ENCODE measurements around the gene MADD. TPM values are rescaled to one million over a fixed set of nuclear protein-coding genes. Genes with fewer than 3 reads are reported as not detected.

MADD gene
- total RNA-seq, 1 donor from 2014 or later: 53.7 TPM

DNA sequence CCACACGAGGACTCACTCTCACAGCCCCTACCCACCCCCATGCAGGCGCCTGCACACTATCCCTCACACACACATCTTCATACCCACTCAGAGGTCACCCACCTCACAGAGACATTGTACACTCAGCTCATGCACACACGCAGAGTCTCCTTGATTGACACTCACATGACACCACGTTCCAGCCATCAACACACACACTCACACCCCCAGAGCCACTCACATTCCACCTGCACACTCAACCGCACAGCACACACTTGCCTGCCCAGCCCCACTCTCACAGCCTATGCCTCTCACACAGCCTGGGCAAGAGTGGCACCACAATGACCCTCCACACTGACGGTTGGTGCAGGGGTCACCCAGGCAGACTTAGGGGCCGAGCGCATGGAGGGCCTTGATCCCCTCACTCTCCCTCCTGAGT, 106.2 kb downstream of the MADD start:
- H3K9me3 ChIP-seq: no peaks in the 10 kb centered on the region
- no peak for DNase-seq
- H3K27ac ChIP-seq: peak overlapping the region; percentile 83
- H3K4me3 ChIP-seq: peak overlapping the region; percentile 58
- intact Hi-C loops (cut with DNase I): no loop called here
- no peak for ATAC-seq
- TF ChIP-seq, protein P1, sequence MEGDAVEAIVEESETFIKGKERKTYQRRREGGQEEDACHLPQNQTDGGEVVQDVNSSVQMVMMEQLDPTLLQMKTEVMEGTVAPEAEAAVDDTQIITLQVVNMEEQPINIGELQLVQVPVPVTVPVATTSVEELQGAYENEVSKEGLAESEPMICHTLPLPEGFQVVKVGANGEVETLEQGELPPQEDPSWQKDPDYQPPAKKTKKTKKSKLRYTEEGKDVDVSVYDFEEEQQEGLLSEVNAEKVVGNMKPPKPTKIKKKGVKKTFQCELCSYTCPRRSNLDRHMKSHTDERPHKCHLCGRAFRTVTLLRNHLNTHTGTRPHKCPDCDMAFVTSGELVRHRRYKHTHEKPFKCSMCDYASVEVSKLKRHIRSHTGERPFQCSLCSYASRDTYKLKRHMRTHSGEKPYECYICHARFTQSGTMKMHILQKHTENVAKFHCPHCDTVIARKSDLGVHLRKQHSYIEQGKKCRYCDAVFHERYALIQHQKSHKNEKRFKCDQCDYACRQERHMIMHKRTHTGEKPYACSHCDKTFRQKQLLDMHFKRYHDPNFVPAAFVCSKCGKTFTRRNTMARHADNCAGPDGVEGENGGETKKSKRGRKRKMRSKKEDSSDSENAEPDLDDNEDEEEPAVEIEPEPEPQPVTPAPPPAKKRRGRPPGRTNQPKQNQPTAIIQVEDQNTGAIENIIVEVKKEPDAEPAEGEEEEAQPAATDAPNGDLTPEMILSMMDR (IDR thresholded peaks at IDR 0.05): no peak
- no peaks in the 10 kb centered on the region for H3K27me3 ChIP-seq (ENCODE audit: low read depth)
- peaks cover 14% of the 10 kb centered on the region for H3K4me1 ChIP-seq
- H3K36me3 ChIP-seq: peaks cover 9% of the 10 kb centered on the region

- H3K4me3 ChIP-seq: peak overlapping the region; percentile 58
- ATAC-seq: peak; percentile 59 to 68
- peak; percentile 87 for DNase-seq
Observed at GRCh38 chr11:47376525-47377371, 106.8 kb downstream of the MADD start.

DNA sequence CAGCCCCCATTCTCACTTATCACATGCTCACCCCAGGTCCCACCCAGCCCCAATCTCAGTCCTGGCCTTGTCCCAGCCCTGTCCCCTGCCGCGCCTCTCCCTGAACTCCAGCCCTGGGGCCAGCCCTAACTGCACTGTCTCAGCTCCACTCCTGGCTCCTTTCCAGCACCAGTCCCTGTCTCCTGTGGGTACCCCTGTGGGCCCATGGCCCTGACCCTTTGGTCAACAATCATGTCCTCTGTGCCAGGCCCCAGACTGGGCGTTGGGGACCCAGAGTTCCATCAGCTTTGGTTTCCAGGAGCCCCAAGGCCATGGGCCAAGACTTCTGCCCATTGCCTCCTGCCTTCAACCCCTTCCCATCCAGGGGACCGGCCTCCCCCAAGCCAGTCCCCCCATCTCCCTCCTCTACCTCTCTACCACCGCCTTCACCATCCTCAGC, 107.7 kb downstream of the MADD start:
- H3K4me1 ChIP-seq: peaks cover 17% of the 10 kb centered on the region
- ATAC-seq: peak; percentile 35 to 42
- H3K27me3 ChIP-seq (ENCODE audit: low read depth): no peaks in the 10 kb centered on the region
- H3K36me3 ChIP-seq: peaks cover 3% of the 10 kb centered on the region
- DNase-seq: no peak
- H3K9me3 ChIP-seq: no peaks in the 10 kb centered on the region
- H3K27ac ChIP-seq: peak overlapping the region; percentile 83
- intact Hi-C loops (cut with DNase I): no loop called here
- H3K4me3 ChIP-seq: peak overlapping the region; percentile 58
- TF ChIP-seq, protein P1 (IDR thresholded peaks at IDR 0.05): no peak

More at GRCh38 chr11:47376525-47377371, 106.8 kb downstream of the MADD start:
- intact Hi-C loops (cut with DNase I): no loop called here
- TF ChIP-seq, protein P1 (IDR thresholded peaks at IDR 0.05): no peak
- Histone ChIP-seq H3K9me3 (no peaks in the 10 kb centered on the region), H3K27ac (peak overlapping the region; percentile 83), H3K4me1 (peaks cover 14% of the 10 kb centered on the region), H3K36me3 (peaks cover 9% of the 10 kb centered on the region), H3K27me3 (ENCODE audit: low read depth) (no peaks in the 10 kb centered on the region)

GRCh38 chr11:47378010-47378835, 108.3 kb downstream of the MADD start, which contains the start of gene SPI1:
Gene SPI1 (minus strand): TSS chr11:47378547. CDS start chr11:47378353, 194 bp downstream.
- Histone ChIP-seq H3K9me3 (no peaks in the 10 kb centered on the region), H3K4me3 (peak within 1 kb of the TSS; percentile 58), H3K36me3 (no peaks in the 10 kb centered on the region), H3K27ac (peak within 1 kb of the TSS; percentile 83), H3K4me1 (peaks cover 21% of the 10 kb centered on the region), H3K27me3 (ENCODE audit: low read depth) (no peaks in the 10 kb centered on the region)
- intact Hi-C loops (cut with DNase I): no loop called here
- ATAC-seq (peak; percentile 51 to 76), DNase-seq (peak; percentile 91)
- TF ChIP-seq, protein P1 (IDR thresholded peaks at IDR 0.05): no peak

- intact Hi-C loops (cut with DNase I): no loop called here
Observed at GRCh38 chr11:47378836-47379170, 108.9 kb downstream of the MADD start.

More at GRCh38 chr11:47378836-47379170, 108.9 kb downstream of the MADD start:
- DNase-seq: peak; percentile 32
- peaks cover 16% of the 10 kb centered on the region for H3K4me1 ChIP-seq
- H3K4me3 ChIP-seq: peak overlapping the region; percentile 58
- no peak for ATAC-seq
- peak overlapping the region; percentile 83 for H3K27ac ChIP-seq
- no peaks in the 10 kb centered on the region for H3K9me3 ChIP-seq
- no peaks in the 10 kb centered on the region for H3K27me3 ChIP-seq (ENCODE audit: low read depth)
- no peaks in the 10 kb centered on the region for H3K36me3 ChIP-seq
- TF ChIP-seq, protein P1 (IDR thresholded peaks at IDR 0.05): no peak

Measured in lower lobe of right lung (tissue), 2 donors.